ENCODE data around the gene C20orf173. TPM values are rescaled to one million over a fixed set of nuclear protein-coding genes. Genes with fewer than 3 reads are reported as not detected.

Gene C20orf173
- total RNA-seq, 3 donors from 2014 or later (not counting 1 experiment from before 2014, with no cell fraction given), result not detected

- H3K27me3 ChIP-seq (ENCODE audit: control insufficient read depth, insufficient read depth, low read length), result no peaks in the 10 kb centered on the region
- intact Hi-C loops (cut with micrococcal nuclease), result no loop called here
- H3K27ac ChIP-seq (ENCODE audit: low read length), result no peak overlapping the region
- H3K4me1 Mint-ChIP-seq, result peaks cover 60% of the 10 kb centered on the region in 2 donors
- DNase-seq, result no peak
- H3K9me3 Mint-ChIP-seq, result no peaks in the 10 kb centered on the region
- H3K4me3 Mint-ChIP-seq, result no peak overlapping the region
- no peaks in the 10 kb centered on the region for H3K27me3 Mint-ChIP-seq (ENCODE audit: low read depth in 2 of 2)
- 100% methylated on average over 5 of the region's 5 CpGs for WGBS (ENCODE audit: insufficient coverage)
- peaks cover 21% of the 10 kb centered on the region for H3K4me1 ChIP-seq (ENCODE audit: control insufficient read depth, insufficient read depth, low read length)
- peaks cover 29% of the 10 kb centered on the region for H3K36me3 Mint-ChIP-seq
- no peak for TF ChIP-seq CTCF (IDR thresholded peaks at IDR 0.05)
- no peak for ATAC-seq
- no peaks in the 10 kb centered on the region for H3K9me3 ChIP-seq (ENCODE audit: control insufficient read depth, insufficient read depth, low read length)
- H3K4me3 ChIP-seq (ENCODE audit: low read length), result no peak overlapping the region
- peak overlapping the region; percentile 30 to 74 for H3K27ac Mint-ChIP-seq
- peaks cover 93% of the 10 kb centered on the region for H3K36me3 ChIP-seq (ENCODE audit: control insufficient read depth, insufficient read depth, low read length)
These were observed 24.7 kb downstream of the C20orf173 start for GRCh38 chr20:35504751-35505150.

DNA sequence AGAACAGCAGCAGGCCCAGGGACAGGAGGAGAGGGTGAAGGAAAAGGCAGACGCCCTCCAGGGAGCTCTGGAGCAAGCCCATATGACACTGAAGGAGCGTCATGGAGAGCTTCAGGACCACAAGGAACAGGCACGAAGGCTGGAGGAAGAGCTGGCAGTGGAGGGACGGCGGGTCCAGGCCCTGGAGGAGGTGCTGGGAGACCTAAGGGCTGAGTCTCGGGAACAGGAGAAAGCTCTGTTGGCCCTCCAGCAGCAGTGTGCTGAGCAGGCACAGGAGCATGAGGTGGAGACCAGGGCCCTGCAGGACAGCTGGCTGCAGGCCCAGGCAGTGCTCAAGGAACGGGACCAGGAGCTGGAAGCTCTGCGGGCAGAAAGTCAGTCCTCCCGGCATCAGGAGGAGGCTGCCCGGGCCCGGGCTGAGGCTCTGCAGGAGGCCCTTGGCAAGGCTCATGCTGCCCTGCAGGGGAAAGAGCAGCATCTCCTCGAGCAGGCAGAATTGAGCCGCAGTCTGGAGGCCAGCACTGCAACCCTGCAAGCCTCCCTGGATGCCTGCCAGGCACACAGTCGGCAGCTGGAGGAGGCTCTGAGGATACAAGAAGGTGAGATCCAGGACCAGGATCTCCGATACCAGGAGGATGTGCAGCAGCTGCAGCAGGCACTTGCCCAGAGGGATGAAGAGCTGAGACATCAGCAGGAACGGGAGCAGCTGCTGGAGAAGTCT is 25.5 kb downstream of the C20orf173 start:
- H3K36me3 ChIP-seq (ENCODE audit: control insufficient read depth, insufficient read depth, low read length), result peaks cover 93% of the 10 kb centered on the region
- no peaks in the 10 kb centered on the region for H3K9me3 ChIP-seq (ENCODE audit: control insufficient read depth, insufficient read depth, low read length)
- Mint-ChIP-seq H3K36me3 (peaks cover 36% of the 10 kb centered on the region), H3K4me1 (peaks cover 66% of the 10 kb centered on the region in 2 donors), H3K27ac (peak overlapping the region; percentile 71 to 74), H3K9me3 (no peaks in the 10 kb centered on the region), H3K4me3 (no peak overlapping the region), H3K27me3 (ENCODE audit: low read depth in 2 of 2) (no peaks in the 10 kb centered on the region)
- H3K4me3 ChIP-seq (ENCODE audit: low read length), result no peak overlapping the region
- H3K27ac ChIP-seq (ENCODE audit: low read length), result no peak overlapping the region
- no peaks in the 10 kb centered on the region for H3K27me3 ChIP-seq (ENCODE audit: control insufficient read depth, insufficient read depth, low read length)
- DNase-seq, result no peak
- TF ChIP-seq CTCF (IDR thresholded peaks at IDR 0.05), result no peak
- intact Hi-C loops (cut with micrococcal nuclease), result no loop called here
- no peak for ATAC-seq
- WGBS (ENCODE audit: insufficient coverage), result 96% methylated on average over 16 of the region's 16 CpGs
- peaks cover 21% of the 10 kb centered on the region for H3K4me1 ChIP-seq (ENCODE audit: control insufficient read depth, insufficient read depth, low read length)

- Histone ChIP-seq H3K4me1 (ENCODE audit: control insufficient read depth, insufficient read depth, low read length) (peaks cover 21% of the 10 kb centered on the region), H3K4me3 (ENCODE audit: low read length) (no peak overlapping the region), H3K9me3 (ENCODE audit: control insufficient read depth, insufficient read depth, low read length) (no peaks in the 10 kb centered on the region), H3K36me3 (ENCODE audit: control insufficient read depth, insufficient read depth, low read length) (peaks cover 93% of the 10 kb centered on the region), H3K27me3 (ENCODE audit: control insufficient read depth, insufficient read depth, low read length) (no peaks in the 10 kb centered on the region), H3K27ac (ENCODE audit: low read length) (no peak overlapping the region)
- WGBS (ENCODE audit: insufficient coverage), result 98% methylated on average over 10 of the region's 10 CpGs
- Mint-ChIP-seq H3K27me3 (ENCODE audit: low read depth in 2 of 2) (no peaks in the 10 kb centered on the region), H3K36me3 (peaks cover 36% of the 10 kb centered on the region), H3K4me3 (peak overlapping the region; percentile 28), H3K4me1 (peaks cover 66% of the 10 kb centered on the region in 2 donors), H3K27ac (peak overlapping the region; percentile 71 to 74), H3K9me3 (no peaks in the 10 kb centered on the region)
- DNase-seq (no peak), ATAC-seq (no peak)
- intact Hi-C loops (cut with micrococcal nuclease), result no loop called here
- no peak for TF ChIP-seq CTCF (IDR thresholded peaks at IDR 0.05)
These were observed 26.2 kb downstream of the C20orf173 start for GRCh38 chr20:35503281-35503680.

- Histone ChIP-seq H3K4me1 (ENCODE audit: control insufficient read depth, insufficient read depth, low read length) (peaks cover 21% of the 10 kb centered on the region), H3K36me3 (ENCODE audit: control insufficient read depth, insufficient read depth, low read length) (peaks cover 94% of the 10 kb centered on the region), H3K27me3 (ENCODE audit: control insufficient read depth, insufficient read depth, low read length) (no peaks in the 10 kb centered on the region), H3K4me3 (ENCODE audit: low read length) (no peak overlapping the region), H3K9me3 (ENCODE audit: control insufficient read depth, insufficient read depth, low read length) (no peaks in the 10 kb centered on the region), H3K27ac (ENCODE audit: low read length) (no peak overlapping the region)
- intact Hi-C loops (cut with micrococcal nuclease), result no loop called here
- no peaks in the 10 kb centered on the region for H3K9me3 Mint-ChIP-seq
- 46% methylated on average over 8 of the region's 8 CpGs for WGBS (ENCODE audit: insufficient coverage)
- no peaks in the 10 kb centered on the region for H3K27me3 Mint-ChIP-seq (ENCODE audit: low read depth in 2 of 2)
- H3K4me3 Mint-ChIP-seq, result no peak overlapping the region
- DNase-seq (no peak), ATAC-seq (no peak)
- H3K4me1 Mint-ChIP-seq, result peaks cover 62 to 66% of the 10 kb centered on the region in 2 donors
- H3K36me3 Mint-ChIP-seq, result peaks cover 36% of the 10 kb centered on the region
- H3K27ac Mint-ChIP-seq, result peak overlapping the region; percentile 71 to 74
- TF ChIP-seq CTCF (IDR thresholded peaks at IDR 0.05), result no peak
These were observed 27.1 kb downstream of the C20orf173 start for GRCh38 chr20:35502352-35502751.
